GM12872 (cell line): ENCODE data around the gene ANKRD60.

Experiments
- CTCF ChIP-seq: IDR thresholded peaks from 3 replicates; pipeline ENCODE4 v1.5.1; 2011; ENCODE audit warnings: low read depth, mild to moderate bottlenecking, low read length, moderate library complexity; ENCODE audit not compliant: insufficient read depth

ANKRD60 gene

DNA sequence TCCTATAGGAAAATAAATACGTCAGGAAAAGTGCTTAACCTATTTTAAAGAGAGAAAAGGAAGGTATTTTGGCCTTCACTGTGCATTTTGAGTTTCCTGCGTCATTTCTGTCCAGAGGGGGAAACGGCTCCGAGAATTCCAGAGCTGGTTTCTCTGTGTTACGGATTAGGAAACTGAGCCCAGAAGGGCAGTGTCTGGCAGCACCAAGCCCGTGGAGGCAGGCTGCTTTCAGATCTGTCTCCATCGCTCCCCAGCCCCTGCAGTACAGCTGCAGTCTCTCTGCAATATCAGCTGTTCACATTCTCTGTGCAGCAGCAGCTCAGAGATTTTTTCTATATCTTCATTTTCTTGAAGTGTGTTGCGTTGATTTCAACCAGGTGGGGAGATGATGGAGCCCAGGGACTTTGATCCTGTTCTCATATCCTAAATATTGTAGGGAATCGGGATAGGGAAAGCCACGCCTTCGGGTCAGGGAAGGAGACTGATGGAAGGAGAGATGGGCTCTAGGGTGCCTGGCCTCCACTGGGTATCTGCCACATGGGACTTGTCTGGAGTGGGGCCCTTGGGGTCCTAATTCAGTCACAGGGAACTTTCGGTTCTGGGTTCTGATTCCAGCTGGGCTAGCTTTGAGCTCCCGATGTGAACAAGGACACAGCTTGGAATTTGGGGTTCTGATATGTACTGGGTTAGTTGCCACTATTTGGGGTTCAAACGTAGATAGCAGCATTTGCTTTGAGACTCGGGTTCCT lies 2.8 kb downstream of the ANKRD60 start:
- TF ChIP-seq CTCF: no peak

DNA sequence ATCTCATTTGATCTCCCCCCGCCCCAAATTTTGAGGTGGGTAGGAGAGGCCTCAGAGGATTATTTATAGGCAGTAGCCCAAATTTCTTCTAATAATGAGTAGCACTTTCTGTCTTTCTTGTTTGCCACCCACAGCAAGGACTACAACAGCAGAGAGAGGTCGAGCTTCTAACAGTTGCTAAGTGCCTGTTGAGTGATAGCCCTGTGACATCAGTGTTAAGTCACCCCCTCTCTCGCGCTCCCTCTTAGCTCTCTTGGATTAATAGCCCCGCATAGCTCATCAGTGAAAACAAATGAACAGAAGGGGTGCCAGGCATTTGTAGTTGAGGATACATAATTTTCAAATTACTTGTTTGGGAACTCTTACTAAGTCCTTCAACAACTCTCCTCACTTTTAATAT lies 3.5 kb downstream of the ANKRD60 start:
- TF ChIP-seq CTCF: no peak

GRCh38 chr20:58224097-58224496 lies 4.4 kb downstream of the ANKRD60 start:
- TF ChIP-seq CTCF: no peak

- no peak for TF ChIP-seq CTCF
Observed at GRCh38 chr20:58223358-58223941, 5.0 kb downstream of the ANKRD60 start.

GRCh38 chr20:58222446-58222845 lies 6.0 kb downstream of the ANKRD60 start:
- TF ChIP-seq CTCF: no peak

- no peak for TF ChIP-seq CTCF
Observed at GRCh38 chr20:58219342-58219700, 9.1 kb downstream of the ANKRD60 start.

- TF ChIP-seq CTCF: no peak
Observed at GRCh38 chr20:58218665-58219341, 9.7 kb downstream of the ANKRD60 start.
